Endothelial cell of umbilical vein (primary cell): Measurements from ENCODE around the gene PARD3B. TPM values are rescaled to one million over a fixed set of nuclear protein-coding genes. Genes with fewer than 3 reads are reported as not detected.

Experiments
- BruUV-seq: library from RNA; stranded (reverse); fragments of 400-500 nt; replicated peaks from 2 replicates; lab custom pipeline; 2021; lab: Mats Ljungman, UMichigan
- CTCF ChIA-PET: fragments of 300-600, 350-600 bp; sonication (Branson Sonifier 250); formaldehyde crosslinking; loops from one replicate; lab custom pipeline; 2021; ENCODE audit warnings: antibody characterized with exemption, inconsistent platforms; lab: Charles Lee
- POLR2A ChIA-PET: fragments of 300-600, 350-600 bp; sonication (Branson Sonifier 250); formaldehyde crosslinking; loops from one replicate; lab custom pipeline; 2021; ENCODE audit warnings: antibody characterized with exemption, inconsistent platforms; lab: Charles Lee
- DNase-seq: peaks from one replicate; pipeline ENCODE4 v3.0.0-alpha.2; 2011; ENCODE audit warnings: low read depth, low spot score
- FAIRE-seq: peaks from 2 replicates; lab custom pipeline; 2011; peaks lifted over from hg19 to GRCh38; lab: Jason Lieb, UNC
- H2AFZ ChIP-seq: 2 replicates; pipeline ENCODE4 v1.6.0; 2012; ENCODE audit warnings: low read depth, low read length, control low read depth, inconsistent platforms
- H3K27ac ChIP-seq: 2 replicates; pipeline ENCODE4 v1.5.1; 2011; ENCODE audit warnings: low read depth, mild to moderate bottlenecking, control low read depth, low read length, moderate library complexity; ENCODE audit not compliant: insufficient read depth
- H3K27me3 ChIP-seq, 2 experiments: 2 replicates each; pipeline versions ENCODE4 v1.6.0 to v1.6.1; 2011; ENCODE audit warnings: low read length in 2 of 2, mixed read lengths in 1 of 2; ENCODE audit not compliant: control insufficient read depth in 2 of 2, insufficient read depth in 2 of 2
- H3K36me3 ChIP-seq, 2 experiments: 2 replicates in 1 of 2; 3 replicates in 1 of 2; pipeline ENCODE4 v1.5.1; 2011; ENCODE audit warnings: low read length in 2 of 2, mild to moderate bottlenecking in 1 of 2, moderate library complexity in 1 of 2; ENCODE audit not compliant: control insufficient read depth in 2 of 2, insufficient read depth in 2 of 2; ENCODE audit errors: extremely low read depth in 1 of 2
- H3K4me1 ChIP-seq: 3 replicates; pipeline ENCODE4 v1.5.1; 2011; ENCODE audit warnings: mild to moderate bottlenecking, low read length; ENCODE audit not compliant: control insufficient read depth, insufficient read depth; ENCODE audit errors: extremely low read depth
- H3K4me2 ChIP-seq: 2 replicates; pipeline ENCODE4 v1.6.1; 2011; ENCODE audit warnings: low read length, control low read depth, mixed read lengths; ENCODE audit not compliant: insufficient read depth
- H3K4me3 ChIP-seq, 3 experiments: fragments of 200-600 bp in 1 of 3; sonication (generic), shearing (Covaris generic) in 1 of 3; replicated peaks in 1 of 3; 2 replicates each; pipeline ENCODE4 v1.5.1; 2011 to 2016; ENCODE audit warnings: control low read depth in 3 of 3, low read length in 3 of 3, mild to moderate bottlenecking in 2 of 3, inconsistent platforms in 1 of 3, low read depth in 1 of 3, moderate library complexity in 1 of 3; ENCODE audit not compliant: insufficient read depth in 1 of 3
- H3K79me2 ChIP-seq: 2 replicates; pipeline ENCODE4 v1.6.0; 2012; ENCODE audit warnings: low read length, inconsistent platforms; ENCODE audit not compliant: control insufficient read depth, insufficient read depth
- H3K9ac ChIP-seq: replicated peaks from 2 replicates; pipeline ENCODE3; 2011; ENCODE audit warnings: low read length, control low read depth; ENCODE audit not compliant: insufficient read depth; ENCODE audit errors: extremely low read depth
- H3K9me1 ChIP-seq: replicated peaks from 3 replicates; pipeline ENCODE4 v1.6.0; 2011; ENCODE audit warnings: mild to moderate bottlenecking, low read length; ENCODE audit not compliant: control insufficient read depth, insufficient read depth; ENCODE audit errors: extremely low read depth
- H3K9me3 ChIP-seq: replicated peaks from 2 replicates; pipeline ENCODE4 v1.5.1; 2012; ENCODE audit warnings: low read length, inconsistent platforms; ENCODE audit not compliant: control insufficient read depth, insufficient read depth
- H4K20me1 ChIP-seq: replicated peaks from 2 replicates; pipeline ENCODE3; 2011; ENCODE audit warnings: mild to moderate bottlenecking, low read length; ENCODE audit not compliant: control insufficient read depth, insufficient read depth; ENCODE audit errors: extremely low read depth
- CTCF ChIP-seq, 2 donors: IDR thresholded peaks; 1 replicate in 1 of 2; 2 replicates in 1 of 2; pipeline ENCODE4 v1.5.1; 2011; ENCODE audit warnings: low read length in 2 of 2, mild to moderate bottlenecking in 2 of 2, moderate library complexity in 2 of 2, control low read depth in 1 of 2, inconsistent platforms in 1 of 2, low read depth in 1 of 2; ENCODE audit not compliant: insufficient read depth in 1 of 2; ENCODE audit errors: extremely low read depth in 1 of 2
- EZH2 ChIP-seq: IDR thresholded peaks from 2 replicates; pipeline ENCODE4 v1.6.1; 2012; ENCODE audit warnings: borderline replicate concordance, low read depth, mild to moderate bottlenecking, moderate library complexity, low read length, inconsistent platforms; ENCODE audit not compliant: severe bottlenecking
- FOS ChIP-seq: IDR thresholded peaks from 2 replicates; pipeline ENCODE4 v1.6.1; 2011; ENCODE audit warnings: mild to moderate bottlenecking, low read length, moderate library complexity, borderline replicate concordance; ENCODE audit not compliant: insufficient read depth
- GATA2 ChIP-seq: IDR thresholded peaks from 2 replicates; pipeline ENCODE4 v1.7.0; 2011; ENCODE audit warnings: low read depth, mild to moderate bottlenecking, moderate library complexity, mixed read lengths, low read length; ENCODE audit not compliant: insufficient read length, insufficient read depth
- JUN ChIP-seq: IDR thresholded peaks from 2 replicates; pipeline ENCODE4 v1.6.1; 2011; ENCODE audit warnings: borderline replicate concordance, low read depth; ENCODE audit not compliant: insufficient read length, insufficient read depth
- MAX ChIP-seq: IDR thresholded peaks from 2 replicates; pipeline ENCODE4 v1.6.1; 2011; ENCODE audit not compliant: insufficient read depth, insufficient read length
- MYC ChIP-seq: IDR thresholded peaks from one replicate; pipeline ENCODE4 v1.6.1; 2011; ENCODE audit warnings: mild to moderate bottlenecking, low read depth, low read length
- POLR2A ChIP-seq: IDR thresholded peaks from 2 replicates; pipeline ENCODE4 v1.6.1; 2012; ENCODE audit warnings: low read depth, mild to moderate bottlenecking, control low read depth, low read length
- POLR2AphosphoS5 ChIP-seq: IDR thresholded peaks from 2 replicates; pipeline ENCODE4 v1.6.1; 2012; ENCODE audit warnings: low read depth, mild to moderate bottlenecking, control low read depth, low read length, moderate library complexity; ENCODE audit not compliant: insufficient read depth
- dilution Hi-C: fragments of 300-500 bp; cut with MboI; formaldehyde crosslinking; loops from one replicate; pipeline ENCODE4 v1.15.0; 2019; ENCODE audit warnings: low sequenced_read_pairs; ENCODE audit not compliant: extremely low pct_ligation_motif_present
- intact Hi-C: fragments of 100-400 bp; cut with micrococcal nuclease; formaldehyde crosslinking; loops from one replicate; pipeline ENCODE4 v1.10.0; 2022
- polyA plus RNA-seq, 4 experiments: library from polyadenylated mRNA; depleted of rRNA in 3 of 4; stranded (reverse) in 3 of 4; unstranded in 1 of 4; fragments of >200 nt; gene quantifications; 2 replicates each; pipeline versions ENCODE4 v1.2.1 to v1.2.3, GENCODE V29; 2011 to 2012; ENCODE audit warnings: missing spikeins in 1 of 4
- total RNA-seq: library from RNA; stranded (reverse); gene quantifications from 2 replicates; pipeline ENCODE4 v1.2.3, GENCODE V29; 2021

Gene PARD3B
- total and polyA plus RNA-seq, 2 donors (not counting 3 experiments of a cell fraction or from before 2014, with no cell fraction given) = 2.2 to 30.9 TPM

DNA sequence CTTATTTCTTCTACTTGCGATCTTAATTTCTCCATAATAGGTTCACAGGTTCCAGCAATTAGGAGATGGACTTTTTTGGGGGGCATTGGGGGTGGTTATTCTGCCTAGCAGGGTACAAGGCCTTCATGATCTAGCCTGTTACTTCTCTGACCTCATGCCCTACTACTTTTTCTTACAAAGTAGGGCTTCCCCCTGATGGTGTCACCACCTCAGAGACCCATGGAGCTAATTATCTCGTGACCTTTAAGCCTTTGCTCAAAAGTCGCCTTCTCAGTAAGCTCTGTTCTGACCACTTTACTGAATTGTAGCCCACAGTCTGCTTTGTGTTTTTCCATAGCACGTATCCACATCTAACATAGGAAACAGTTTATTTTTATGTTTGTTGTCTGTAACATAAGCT is 458.0 kb downstream of the PARD3B start:
- Histone ChIP-seq H3K4me3 (no peak overlapping the region), H3K4me2 (no peak overlapping the region), H3K9me1 (no peaks in the 10 kb centered on the region), H3K36me3 (no peaks in the 10 kb centered on the region), H3K27me3 (no peaks in the 10 kb centered on the region), H3K9ac (no peak overlapping the region), H3K9me3 (no peaks in the 10 kb centered on the region), H4K20me1 (no peaks in the 10 kb centered on the region), H3K27ac (no peak overlapping the region), H2AFZ (no peak overlapping the region), H3K4me1 (no peaks in the 10 kb centered on the region), H3K79me2 (no peaks in the 10 kb centered on the region)
- DNase-seq = no peak
- POLR2A ChIA-PET = no interaction called here
- CTCF ChIA-PET = no interaction called here
- dilution Hi-C loops (no loop called here), intact Hi-C loops (no loop called here)
- no TSS peak for BruUV-seq
- no peak for TF ChIP-seq CTCF (IDR thresholded peaks at IDR 0.05; ENCODE audit: extremely low read depth in 1 of 2, insufficient read depth in 1 of 2, low read depth in 1 of 2, low read length in 2 of 2)
- TF ChIP-seq FOS = no peak
- no peak for TF ChIP-seq GATA2
- TF ChIP-seq JUN = no peak
- TF ChIP-seq POLR2A = no peak
- no peak for TF ChIP-seq MYC
- no peak for TF ChIP-seq MAX
- TF ChIP-seq POLR2AphosphoS5 = no peak
- no peak for TF ChIP-seq EZH2
- no peak for FAIRE-seq
